ENCODE data around the gene FBXL17. TPM values are rescaled to one million over a fixed set of nuclear protein-coding genes. Genes with fewer than 3 reads are reported as not detected.

The FBXL17 gene
- polyA plus RNA-seq, 1 of the 3 experiments (the other 2 are of a cell fraction) = 4.4 TPM

GRCh38 chr5:108238461-108238860 is 143.4 kb downstream of the FBXL17 start (continued):
- TF ChIP-seq SIN3A (IDR thresholded peaks at IDR 0.05; ENCODE audit: borderline replicate concordance, low read depth, low read length) = no peak
- TF ChIP-seq POLR2AphosphoS5 (IDR thresholded peaks at IDR 0.05; ENCODE audit: low read depth, low read length) = no peak

GRCh38 chr5:108233617-108234155 is 148.2 kb downstream of the FBXL17 start:
- H3K79me2 ChIP-seq (ENCODE audit: insufficient read depth) = no peaks in the 10 kb centered on the region
- ChIA-PET POLR2A (no interaction called here), CTCF (no interaction called here)
- no peak overlapping the region for H3K4me2 ChIP-seq
- H3K27ac ChIP-seq (ENCODE audit: low read depth in 2 of 2, low read length in 1 of 2) = no peak overlapping the region
- H3F3A ChIP-seq (replicated peaks; ENCODE audit: insufficient read depth) = no peaks in the 10 kb centered on the region
- H2AFZ ChIP-seq (ENCODE audit: low read depth) = no peak overlapping the region
- H3K36me3 ChIP-seq (replicated peaks in 1 of 2; ENCODE audit: control insufficient read depth in 1 of 2, insufficient read depth in 2 of 2, low read length in 1 of 2) = no peaks in the 10 kb centered on the region
- no peak for TF ChIP-seq MAX (IDR thresholded peaks at IDR 0.05; ENCODE audit: low read depth)
- no peak for TF ChIP-seq TEAD4 (IDR thresholded peaks at IDR 0.05; ENCODE audit: borderline replicate concordance, insufficient read depth)
- no peak for TF ChIP-seq RXRA (IDR thresholded peaks at IDR 0.05; ENCODE audit: borderline replicate concordance, low read depth)
- no peak for TF ChIP-seq FOSL2 (IDR thresholded peaks at IDR 0.05; ENCODE audit: borderline replicate concordance, low read depth)
- no peak for TF ChIP-seq POLR2AphosphoS5 (IDR thresholded peaks at IDR 0.05; ENCODE audit: low read depth, low read length)
- TF ChIP-seq EP300 (IDR thresholded peaks at IDR 0.05; ENCODE audit: borderline replicate concordance in 1 of 2, low read depth in 1 of 2, low read length in 1 of 2) = no peak
- TF ChIP-seq USF1 (IDR thresholded peaks at IDR 0.05; ENCODE audit: borderline replicate concordance, low read depth) = no peak
- TF ChIP-seq NFIC (IDR thresholded peaks at IDR 0.05; ENCODE audit: borderline replicate concordance) = no peak
- TF ChIP-seq SIN3A (IDR thresholded peaks at IDR 0.05; ENCODE audit: borderline replicate concordance, low read depth, low read length) = no peak
- H3K4me3 ChIP-seq (ENCODE audit: low read depth in 2 of 2, low read length in 1 of 2) = no peak overlapping the region
- H3K9me2 ChIP-seq = no peaks in the 10 kb centered on the region
- no peak for DNase-seq
- 53% methylated on average over 3 of the region's 3 CpGs for WGBS (ENCODE audit: low lambda C conversion rate)
- H3K4me1 ChIP-seq (ENCODE audit: control insufficient read depth in 1 of 2, insufficient read depth in 2 of 2, low read depth in 1 of 2, low read length in 1 of 2) = no peaks in the 10 kb centered on the region
- H3K9ac ChIP-seq = no peak overlapping the region
- H3K27me3 ChIP-seq (ENCODE audit: insufficient read depth) = no peaks in the 10 kb centered on the region
- no peaks in the 10 kb centered on the region for H3K9me3 ChIP-seq
- no peaks in the 10 kb centered on the region for H4K20me1 ChIP-seq (ENCODE audit: insufficient read depth)

GRCh38 chr5:108232805-108233204 is 149.1 kb downstream of the FBXL17 start:
- POLR2A ChIA-PET = no interaction called here

More at GRCh38 chr5:108232805-108233204, 149.1 kb downstream of the FBXL17 start:
- no peak overlapping the region for H3K9ac ChIP-seq
- no peak overlapping the region for H3K4me2 ChIP-seq
- no peak overlapping the region for H3K4me3 ChIP-seq (ENCODE audit: low read depth in 2 of 2, low read length in 1 of 2)
- H3K4me1 ChIP-seq (ENCODE audit: control insufficient read depth in 1 of 2, insufficient read depth in 2 of 2, low read depth in 1 of 2, low read length in 1 of 2) = no peaks in the 10 kb centered on the region
- no peaks in the 10 kb centered on the region for H3K79me2 ChIP-seq (ENCODE audit: insufficient read depth)
- no peak for DNase-seq
- H4K20me1 ChIP-seq (ENCODE audit: insufficient read depth) = no peaks in the 10 kb centered on the region
- no peaks in the 10 kb centered on the region for H3K27me3 ChIP-seq (ENCODE audit: insufficient read depth)
- H3K9me2 ChIP-seq = no peaks in the 10 kb centered on the region
- H3F3A ChIP-seq (replicated peaks; ENCODE audit: insufficient read depth) = no peaks in the 10 kb centered on the region
- H2AFZ ChIP-seq (ENCODE audit: low read depth) = no peak overlapping the region
- no peak for TF ChIP-seq NFIC (IDR thresholded peaks at IDR 0.05; ENCODE audit: borderline replicate concordance)
- TF ChIP-seq MEF2A (IDR thresholded peaks at IDR 0.05; ENCODE audit: borderline replicate concordance, low read depth) = no peak
- no peak for TF ChIP-seq JUND (IDR thresholded peaks at IDR 0.05)
- no peak for TF ChIP-seq CHD2 (IDR thresholded peaks at IDR 0.05; ENCODE audit: low read length, partially characterized antibody)
- no peak for TF ChIP-seq EZH2phosphoT487 (IDR thresholded peaks at IDR 0.05; ENCODE audit: borderline replicate concordance, low read depth)
- TF ChIP-seq RXRA (IDR thresholded peaks at IDR 0.05; ENCODE audit: borderline replicate concordance, low read depth) = no peak
- TF ChIP-seq FOXM1 (IDR thresholded peaks at IDR 0.05; ENCODE audit: low read depth) = no peak
- no peak for TF ChIP-seq REST (IDR thresholded peaks at IDR 0.05; ENCODE audit: low read depth, low read length)
- TF ChIP-seq RAD21 (IDR thresholded peaks at IDR 0.05; ENCODE audit: low read length) = no peak
- TF ChIP-seq ZBTB33 (IDR thresholded peaks at IDR 0.05; ENCODE audit: borderline replicate concordance, low read depth) = no peak
- no peaks in the 10 kb centered on the region for H3K9me3 ChIP-seq
- H3K36me3 ChIP-seq (replicated peaks in 1 of 2; ENCODE audit: control insufficient read depth in 1 of 2, insufficient read depth in 2 of 2, low read length in 1 of 2) = no peaks in the 10 kb centered on the region
- CTCF ChIA-PET = no interaction called here
- no peak overlapping the region for H3K27ac ChIP-seq (ENCODE audit: low read depth in 2 of 2, low read length in 1 of 2)

Measured in SK-N-SH (cell line).